Astrocyte of the spinal cord (primary cell): ENCODE results near the gene NTNG1.

Source experiments
- DNase-seq: peaks from one replicate; pipeline ENCODE4 v3.0.0; 2011; ENCODE audit warnings: low read depth, low spot score
- H3K4me3 ChIP-seq: 2 replicates; pipeline ENCODE4 v1.5.1; 2011; ENCODE audit warnings: low read depth, mild to moderate bottlenecking, low read length, moderate library complexity
- in situ Hi-C: cut with HindIII; loops from 2 replicates; pipeline ENCODE4 v1.10.0; 2017; ENCODE audit warnings: low sequenced_read_pairs
- TF ChIP-seq, protein P1 (sequence below): IDR thresholded peaks from 2 replicates; pipeline ENCODE4 v1.5.1; 2012; ENCODE audit warnings: low read depth, mild to moderate bottlenecking, low read length, inconsistent platforms

Gene NTNG1

DNA sequence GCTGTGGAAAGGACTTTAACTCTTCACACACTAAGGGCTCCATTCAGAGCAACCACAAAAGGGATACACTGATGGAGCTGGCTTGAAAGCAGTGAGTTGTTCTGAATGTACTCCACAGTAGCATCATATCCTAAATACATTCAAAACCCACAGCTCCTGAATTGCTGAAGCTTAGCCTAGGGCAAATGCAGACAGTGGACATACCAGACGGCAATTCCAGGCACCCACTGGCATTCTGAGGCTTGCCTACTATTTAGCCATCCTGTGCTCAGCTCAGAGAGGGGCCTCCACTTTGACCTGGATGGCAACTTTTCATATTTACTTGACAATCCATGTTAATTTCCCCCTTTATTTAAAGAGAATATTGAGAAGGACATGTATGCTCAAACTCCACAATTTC lies 303.5 kb downstream of the NTNG1 start:
- no peak overlapping the region for H3K4me3 ChIP-seq
- in situ Hi-C loops, result no loop called here
- TF ChIP-seq, protein P1, sequence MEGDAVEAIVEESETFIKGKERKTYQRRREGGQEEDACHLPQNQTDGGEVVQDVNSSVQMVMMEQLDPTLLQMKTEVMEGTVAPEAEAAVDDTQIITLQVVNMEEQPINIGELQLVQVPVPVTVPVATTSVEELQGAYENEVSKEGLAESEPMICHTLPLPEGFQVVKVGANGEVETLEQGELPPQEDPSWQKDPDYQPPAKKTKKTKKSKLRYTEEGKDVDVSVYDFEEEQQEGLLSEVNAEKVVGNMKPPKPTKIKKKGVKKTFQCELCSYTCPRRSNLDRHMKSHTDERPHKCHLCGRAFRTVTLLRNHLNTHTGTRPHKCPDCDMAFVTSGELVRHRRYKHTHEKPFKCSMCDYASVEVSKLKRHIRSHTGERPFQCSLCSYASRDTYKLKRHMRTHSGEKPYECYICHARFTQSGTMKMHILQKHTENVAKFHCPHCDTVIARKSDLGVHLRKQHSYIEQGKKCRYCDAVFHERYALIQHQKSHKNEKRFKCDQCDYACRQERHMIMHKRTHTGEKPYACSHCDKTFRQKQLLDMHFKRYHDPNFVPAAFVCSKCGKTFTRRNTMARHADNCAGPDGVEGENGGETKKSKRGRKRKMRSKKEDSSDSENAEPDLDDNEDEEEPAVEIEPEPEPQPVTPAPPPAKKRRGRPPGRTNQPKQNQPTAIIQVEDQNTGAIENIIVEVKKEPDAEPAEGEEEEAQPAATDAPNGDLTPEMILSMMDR, result no peak
- DNase-seq, result no peak

DNA sequence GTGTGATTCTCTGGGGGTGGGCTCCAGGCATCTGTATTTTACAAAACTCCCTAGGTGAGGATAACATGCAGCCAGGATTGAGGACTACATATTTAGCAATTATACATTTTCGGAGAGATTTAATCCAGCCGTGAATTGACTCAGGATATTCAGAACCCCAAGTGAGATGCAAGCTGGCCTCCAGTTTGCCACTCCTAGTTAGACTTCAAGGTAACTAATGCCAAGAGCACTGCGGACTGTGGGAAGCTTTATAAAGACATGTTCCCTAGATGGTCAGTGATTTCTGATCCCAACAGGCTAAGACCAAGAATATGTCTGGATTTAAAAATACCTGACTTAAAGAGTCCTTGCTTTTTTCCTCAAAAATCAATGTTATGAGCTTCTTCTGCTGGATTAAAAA lies 308.5 kb downstream of the NTNG1 start:
- no peak overlapping the region for H3K4me3 ChIP-seq
- TF ChIP-seq, protein P1, result no peak
- no peak for DNase-seq
- in situ Hi-C loops, result no loop called here

DNA sequence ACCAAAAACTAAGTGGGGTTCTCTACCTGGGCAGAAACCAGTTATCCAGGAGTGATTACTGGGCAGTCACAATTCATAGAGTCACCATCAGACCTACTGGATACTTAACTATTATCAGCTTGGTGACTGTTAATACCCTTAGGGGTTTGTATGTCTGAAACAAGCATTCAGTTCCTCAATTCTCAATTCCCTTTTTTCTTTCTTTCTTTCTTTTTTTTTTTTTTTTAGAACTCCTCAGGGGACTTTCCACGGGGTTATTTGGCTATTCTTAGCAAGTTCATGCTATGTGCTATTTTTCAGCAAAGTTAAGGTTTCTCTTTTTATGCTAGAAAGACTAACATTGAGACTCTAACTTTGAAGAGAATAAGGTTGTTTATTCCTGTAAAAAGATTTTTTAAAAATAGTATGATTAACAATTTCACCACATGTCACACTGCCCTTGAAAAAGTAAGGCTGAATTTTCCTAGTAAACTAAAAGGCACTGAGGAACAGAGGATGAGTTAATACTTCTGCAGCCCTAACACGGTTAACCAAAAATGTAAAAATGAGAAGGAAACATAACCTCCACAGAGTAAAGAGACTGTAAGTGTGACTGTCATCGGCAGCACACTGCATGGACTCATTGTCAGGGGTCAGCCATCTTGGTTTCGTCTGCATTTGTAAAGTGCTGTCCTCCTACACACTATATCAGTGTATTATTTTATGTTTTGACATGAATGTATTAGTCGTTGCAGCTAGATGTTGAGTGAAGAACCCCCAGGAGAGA lies 310.2 kb downstream of the NTNG1 start:
- TF ChIP-seq, protein P1, result no peak
- no peak for DNase-seq
- H3K4me3 ChIP-seq, result no peak overlapping the region
- in situ Hi-C loops, result no loop called here

DNA sequence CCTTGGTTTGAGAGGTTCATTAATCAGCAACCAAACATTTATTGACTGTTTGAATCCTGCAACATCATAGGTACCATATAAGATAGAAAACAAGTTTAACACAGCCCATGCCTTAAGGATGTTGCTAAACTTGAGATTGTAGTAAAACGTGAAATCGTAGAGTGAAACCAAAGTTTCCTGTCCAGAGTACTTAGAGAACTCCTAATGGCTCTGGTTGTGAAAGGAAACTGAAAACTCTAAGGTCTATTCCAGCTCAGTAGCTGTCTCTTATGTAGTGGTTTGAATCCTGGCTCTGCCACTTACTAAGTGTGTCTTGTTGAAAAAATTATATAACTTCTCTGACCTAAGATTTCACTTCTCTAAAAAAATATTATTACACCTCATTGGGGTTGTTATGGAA lies 310.9 kb downstream of the NTNG1 start:
- in situ Hi-C loops, result no loop called here
- H3K4me3 ChIP-seq, result no peak overlapping the region
- no peak for DNase-seq
- TF ChIP-seq, protein P1, result no peak

DNA sequence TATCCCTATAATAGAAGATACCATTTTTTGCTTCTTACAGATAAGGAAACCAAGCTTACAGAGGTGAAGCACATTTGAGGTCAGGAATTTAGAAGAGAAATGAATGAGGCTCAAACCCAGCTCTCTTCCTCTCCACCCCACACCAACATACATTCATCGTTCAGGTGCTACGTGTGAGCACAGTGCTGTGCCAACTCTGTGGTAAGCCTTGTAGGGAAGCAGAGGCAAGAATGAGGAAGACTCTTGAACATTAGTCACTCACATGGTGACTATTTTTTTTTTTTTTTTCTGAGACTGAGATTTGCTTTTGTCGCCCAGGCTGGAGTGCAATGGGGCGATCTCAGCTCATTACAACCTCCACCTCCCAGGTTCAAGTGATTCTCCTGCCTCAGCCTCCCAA lies 314.0 kb downstream of the NTNG1 start:
- DNase-seq, result no peak
- TF ChIP-seq, protein P1, result no peak
- no peak overlapping the region for H3K4me3 ChIP-seq
- in situ Hi-C loops, result no loop called here

DNA sequence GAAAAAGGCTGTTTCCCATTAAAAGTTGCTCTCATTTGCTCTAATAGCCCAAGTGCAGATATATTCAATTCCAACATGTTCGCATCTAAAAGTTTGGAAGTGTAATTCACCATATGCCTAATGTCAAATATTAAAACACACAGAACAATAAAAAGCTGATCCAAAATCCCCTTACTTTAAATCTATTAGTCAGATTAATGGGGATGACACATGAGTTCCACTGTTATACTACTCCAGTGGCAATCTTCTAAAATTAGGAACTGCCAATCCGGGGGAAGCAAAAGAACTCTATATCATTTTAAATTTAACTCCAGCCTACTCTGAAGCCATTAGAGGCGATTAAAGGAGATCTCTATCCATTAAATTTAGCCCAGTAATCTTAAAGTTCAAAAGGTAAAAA lies 317.1 kb downstream of the NTNG1 start:
- in situ Hi-C loops, result no loop called here
- TF ChIP-seq, protein P1, result no peak
- no peak overlapping the region for H3K4me3 ChIP-seq
- DNase-seq, result no peak
